SK-N-SH treated with all-trans-retinoic acid at 6 μM for 48 hours (cell line): ENCODE data around the gene IFNL3.

Experiments
- ATAC-seq: fragments of 200-7000 bp; cut with Tn5 transposase; 3 replicates; pipeline ENCODE4 v1.9.1; 2020; ENCODE audit warnings: mild to moderate bottlenecking, moderate library complexity
- ARNTL ChIP-seq: fragments of 450-650 bp; formaldehyde crosslinking; IDR thresholded peaks from 2 replicates; pipeline ENCODE4 v1.5.0; 2020; ENCODE audit warnings: low read depth, mild to moderate bottlenecking, moderate library complexity, borderline replicate concordance
- BACH2 ChIP-seq: fragments of 250-450 bp; sonication (Bioruptor Pico); IDR thresholded peaks from 2 replicates; pipeline ENCODE4 v1.9.0; 2021; ENCODE audit warnings: mild to moderate bottlenecking, borderline replicate concordance
- CREB5 ChIP-seq: fragments of 250-450 bp; sonication (Bioruptor Pico); IDR thresholded peaks from 2 replicates; pipeline ENCODE4 v1.5.1; 2020; ENCODE audit warnings: low read depth, mild to moderate bottlenecking, moderate library complexity
- CSDC2 ChIP-seq: fragments of 250-450 bp; sonication (Bioruptor Pico); IDR thresholded peaks from 2 replicates; pipeline ENCODE4 v1.5.0; 2020; ENCODE audit warnings: mild to moderate bottlenecking, moderate library complexity
- ESRRG ChIP-seq: fragments of 250-450 bp; sonication (Bioruptor Pico); IDR thresholded peaks from 2 replicates; pipeline ENCODE4 v1.6.1; 2021; ENCODE audit warnings: mild to moderate bottlenecking
- GLIS3 ChIP-seq: fragments of 250-450 bp; sonication (Bioruptor Pico); IDR thresholded peaks from 2 replicates; pipeline ENCODE4 v1.5.0; 2020; ENCODE audit warnings: mild to moderate bottlenecking, moderate library complexity
- ISL1 ChIP-seq: fragments of 250-450 bp; sonication (Bioruptor Pico); IDR thresholded peaks from 2 replicates; pipeline ENCODE4 v2.1.2; 2022; ENCODE audit warnings: mild to moderate bottlenecking, moderate library complexity
- OSR1 ChIP-seq: fragments of 250-450 bp; sonication (Bioruptor Pico); IDR thresholded peaks from 2 replicates; pipeline ENCODE4 v1.8.0; 2022; ENCODE audit warnings: moderate library complexity, mild to moderate bottlenecking, inconsistent platforms
- PATZ1 ChIP-seq: fragments of 250-450 bp; sonication (Bioruptor Pico); IDR thresholded peaks from 2 replicates; pipeline ENCODE4 v1.8.0; 2020; ENCODE audit warnings: mild to moderate bottlenecking, moderate library complexity, borderline replicate concordance
- POU6F1 ChIP-seq: fragments of 250-450 bp; sonication (Bioruptor Pico); IDR thresholded peaks from 2 replicates; pipeline ENCODE4 v1.8.0; 2021; ENCODE audit warnings: low read depth, mild to moderate bottlenecking, moderate library complexity, borderline replicate concordance
- PPARA ChIP-seq: fragments of 250-450 bp; sonication (Bioruptor Pico); IDR thresholded peaks from 2 replicates; pipeline ENCODE4 v1.5.0; 2020; ENCODE audit warnings: mild to moderate bottlenecking, borderline replicate concordance
- RARB ChIP-seq: fragments of 250-450 bp; sonication (Bioruptor Pico); IDR thresholded peaks from 2 replicates; pipeline ENCODE4 v1.8.0; 2021; ENCODE audit warnings: mild to moderate bottlenecking, moderate library complexity
- SNAI2 ChIP-seq: fragments of 250-450 bp; sonication (Bioruptor Pico); IDR thresholded peaks from 2 replicates; pipeline ENCODE4 v1.5.0; 2020; ENCODE audit warnings: mild to moderate bottlenecking, moderate library complexity
- TCF4 ChIP-seq: fragments of 250-450 bp; sonication (Bioruptor Pico); IDR thresholded peaks from 2 replicates; pipeline ENCODE4 v1.8.0; 2021; ENCODE audit warnings: mild to moderate bottlenecking, moderate library complexity, borderline replicate concordance
- TOX ChIP-seq: fragments of 250-450 bp; sonication (Bioruptor Pico); IDR thresholded peaks from 2 replicates; pipeline ENCODE4 v1.8.0; 2021; ENCODE audit warnings: mild to moderate bottlenecking, moderate library complexity, borderline replicate concordance
- TSHZ2 ChIP-seq: fragments of 250-450 bp; sonication (Bioruptor Pico); IDR thresholded peaks from 2 replicates; pipeline ENCODE4 v1.5.0; 2020; ENCODE audit warnings: mild to moderate bottlenecking, moderate library complexity
- ZC3H10 ChIP-seq: fragments of 250-450 bp; sonication (Bioruptor Pico); IDR thresholded peaks from 2 replicates; pipeline ENCODE4 v1.5.1; 2021; ENCODE audit warnings: mild to moderate bottlenecking, moderate library complexity
- ZFP3 ChIP-seq: fragments of 250-450 bp; sonication (Bioruptor Pico); IDR thresholded peaks from 2 replicates; pipeline ENCODE4 v1.5.0; 2020; ENCODE audit warnings: mild to moderate bottlenecking, moderate library complexity
- ZFP30 ChIP-seq: fragments of 450-650 bp; formaldehyde crosslinking; IDR thresholded peaks from 2 replicates; pipeline ENCODE4 v1.5.0; 2022; ENCODE audit warnings: mild to moderate bottlenecking, moderate library complexity
- ZNF565 ChIP-seq: fragments of 450-650 bp; formaldehyde crosslinking; conservative IDR thresholded peaks from 2 replicates; pipeline ENCODE4 v1.5.0; 2020; ENCODE audit warnings: low read depth, mild to moderate bottlenecking, moderate library complexity
- ZNF70 ChIP-seq: fragments of 450-650 bp; formaldehyde crosslinking; IDR thresholded peaks from 2 replicates; pipeline ENCODE4 v1.5.0; 2020; ENCODE audit warnings: mild to moderate bottlenecking, moderate library complexity
- ZNF8 ChIP-seq: fragments of 450-650 bp; formaldehyde crosslinking; IDR thresholded peaks from 2 replicates; pipeline ENCODE4 v1.5.0; 2020; ENCODE audit warnings: mild to moderate bottlenecking, moderate library complexity

The IFNL3 gene

GRCh38 chr19:39263912-39264305 is 19.1 kb upstream of the IFNL3 start:
- no peak for ATAC-seq
- no peak for TF ChIP-seq ZNF565 (CRISPR knock-in tag)
- no peak for TF ChIP-seq ZFP30 (CRISPR knock-in tag)
- TF ChIP-seq PATZ1, result no peak
- TF ChIP-seq CREB5 (CRISPR knock-in tag), result no peak
- TF ChIP-seq ZNF70 (CRISPR knock-in tag), result no peak
- no peak for TF ChIP-seq ZFP3 (CRISPR knock-in tag)
- TF ChIP-seq ZC3H10 (CRISPR knock-in tag), result no peak

- TF ChIP-seq GLIS3 (CRISPR knock-in tag), result no peak
- no peak for TF ChIP-seq ISL1 (CRISPR knock-in tag)
- TF ChIP-seq POU6F1, result no peak
- TF ChIP-seq ZFP3 (CRISPR knock-in tag), result no peak
- no peak for TF ChIP-seq TCF4
- no peak for TF ChIP-seq BACH2 (CRISPR knock-in tag)
- TF ChIP-seq CREB5 (CRISPR knock-in tag), result no peak
- TF ChIP-seq RARB (CRISPR knock-in tag), result no peak
- no peak for TF ChIP-seq ZNF565 (CRISPR knock-in tag)
- no peak for TF ChIP-seq PATZ1
- TF ChIP-seq ESRRG (CRISPR knock-in tag), result no peak
- TF ChIP-seq TSHZ2 (CRISPR knock-in tag), result no peak
- TF ChIP-seq ZNF8, result no peak
- no peak for TF ChIP-seq ZNF70 (CRISPR knock-in tag)
- no peak for TF ChIP-seq ARNTL (CRISPR knock-in tag)
- TF ChIP-seq TOX (CRISPR knock-in tag), result no peak
- TF ChIP-seq OSR1 (CRISPR knock-in tag), result no peak
- TF ChIP-seq CSDC2, result no peak
- TF ChIP-seq SNAI2 (CRISPR knock-in tag), result no peak
- no peak for TF ChIP-seq ZC3H10 (CRISPR knock-in tag)
- TF ChIP-seq, all 23 proteins: peak for 0
- no peak for ATAC-seq
Observed at GRCh38 chr19:39262496-39262895, 17.7 kb upstream of the IFNL3 start.

GRCh38 chr19:39261704-39262103 is 16.9 kb upstream of the IFNL3 start:
- ATAC-seq, result no peak
- TF ChIP-seq ARNTL (CRISPR knock-in tag), result no peak
- TF ChIP-seq RARB (CRISPR knock-in tag), result no peak
- no peak for TF ChIP-seq ZNF8
- no peak for TF ChIP-seq GLIS3 (CRISPR knock-in tag)
- TF ChIP-seq TOX (CRISPR knock-in tag), result no peak
- TF ChIP-seq TCF4, result no peak
- TF ChIP-seq CSDC2, result no peak
- TF ChIP-seq SNAI2 (CRISPR knock-in tag), result no peak
- TF ChIP-seq ZFP3 (CRISPR knock-in tag), result no peak
- TF ChIP-seq PPARA (CRISPR knock-in tag), result no peak
- TF ChIP-seq ISL1 (CRISPR knock-in tag), result no peak
- no peak for TF ChIP-seq ESRRG (CRISPR knock-in tag)
